HG02973 (cell line): Measurements from ENCODE around the gene DNAAF5.
"Not testable (repeated sequence)": the region's sequence is repeated elsewhere in the genome, so short reads cannot be mapped to it uniquely, and the experiment has no call there.

Experiments used
- ATAC-seq: cut with Tn5 transposase; IDR thresholded peaks from one replicate; pipeline ENCODE4 v1.9.1; 2021; ENCODE audit warnings: moderate library complexity; ENCODE audit not compliant: unreplicated experiment

The DNAAF5 gene

GRCh38 chr7:729140-730000 lies 2.9 kb downstream of the DNAAF5 start:
- no peak for ATAC-seq

GRCh38 chr7:730501-731439 lies 4.3 kb downstream of the DNAAF5 start:
- ATAC-seq: no peak

- ATAC-seq: no peak
These were observed 5.1 kb downstream of the DNAAF5 start for GRCh38 chr7:731440-732085.

- ATAC-seq: no peak
These were observed 5.6 kb downstream of the DNAAF5 start for GRCh38 chr7:732094-732541.

- ATAC-seq: no peak
These were observed 6.1 kb downstream of the DNAAF5 start for GRCh38 chr7:732556-732955.

GRCh38 chr7:734214-734613 lies 7.7 kb downstream of the DNAAF5 start:
- ATAC-seq: no peak

GRCh38 chr7:734808-735207 lies 8.3 kb downstream of the DNAAF5 start:
- ATAC-seq: no peak

- ATAC-seq: no peak
These were observed 11.7 kb downstream of the DNAAF5 start for GRCh38 chr7:738241-738640.

GRCh38 chr7:738723-739454 lies 12.4 kb downstream of the DNAAF5 start:
- ATAC-seq: no peak

GRCh38 chr7:739455-739982 lies 13.0 kb downstream of the DNAAF5 start:
- ATAC-seq: no peak

- no peak for ATAC-seq
These were observed 13.8 kb downstream of the DNAAF5 start for GRCh38 chr7:739983-740942.

GRCh38 chr7:741191-741671 lies 14.7 kb downstream of the DNAAF5 start:
- no peak for ATAC-seq

GRCh38 chr7:741850-742249 lies 15.4 kb downstream of the DNAAF5 start:
- no peak for ATAC-seq

GRCh38 chr7:742791-743190 lies 16.3 kb downstream of the DNAAF5 start:
- no peak for ATAC-seq

GRCh38 chr7:743341-744127 lies 17.0 kb downstream of the DNAAF5 start:
- ATAC-seq: not testable (repeated sequence)

GRCh38 chr7:744128-744520 lies 17.6 kb downstream of the DNAAF5 start:
- ATAC-seq: not testable (repeated sequence)

GRCh38 chr7:744854-745430 lies 18.4 kb downstream of the DNAAF5 start:
- no peak for ATAC-seq
